HG02623 (cell line): ENCODE measurements around the gene RAB4B.
"Not testable (repeated sequence)": the region's sequence is repeated elsewhere in the genome, so short reads cannot be mapped to it uniquely, and the experiment has no call there.

ENCODE experiments used
- ATAC-seq: cut with Tn5 transposase; IDR thresholded peaks from one replicate; pipeline ENCODE4 v1.9.1; 2021; ENCODE audit warnings: moderate library complexity; ENCODE audit not compliant: unreplicated experiment

RAB4B gene, protein sequence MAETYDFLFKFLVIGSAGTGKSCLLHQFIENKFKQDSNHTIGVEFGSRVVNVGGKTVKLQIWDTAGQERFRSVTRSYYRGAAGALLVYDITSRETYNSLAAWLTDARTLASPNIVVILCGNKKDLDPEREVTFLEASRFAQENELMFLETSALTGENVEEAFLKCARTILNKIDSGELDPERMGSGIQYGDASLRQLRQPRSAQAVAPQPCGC

DNA sequence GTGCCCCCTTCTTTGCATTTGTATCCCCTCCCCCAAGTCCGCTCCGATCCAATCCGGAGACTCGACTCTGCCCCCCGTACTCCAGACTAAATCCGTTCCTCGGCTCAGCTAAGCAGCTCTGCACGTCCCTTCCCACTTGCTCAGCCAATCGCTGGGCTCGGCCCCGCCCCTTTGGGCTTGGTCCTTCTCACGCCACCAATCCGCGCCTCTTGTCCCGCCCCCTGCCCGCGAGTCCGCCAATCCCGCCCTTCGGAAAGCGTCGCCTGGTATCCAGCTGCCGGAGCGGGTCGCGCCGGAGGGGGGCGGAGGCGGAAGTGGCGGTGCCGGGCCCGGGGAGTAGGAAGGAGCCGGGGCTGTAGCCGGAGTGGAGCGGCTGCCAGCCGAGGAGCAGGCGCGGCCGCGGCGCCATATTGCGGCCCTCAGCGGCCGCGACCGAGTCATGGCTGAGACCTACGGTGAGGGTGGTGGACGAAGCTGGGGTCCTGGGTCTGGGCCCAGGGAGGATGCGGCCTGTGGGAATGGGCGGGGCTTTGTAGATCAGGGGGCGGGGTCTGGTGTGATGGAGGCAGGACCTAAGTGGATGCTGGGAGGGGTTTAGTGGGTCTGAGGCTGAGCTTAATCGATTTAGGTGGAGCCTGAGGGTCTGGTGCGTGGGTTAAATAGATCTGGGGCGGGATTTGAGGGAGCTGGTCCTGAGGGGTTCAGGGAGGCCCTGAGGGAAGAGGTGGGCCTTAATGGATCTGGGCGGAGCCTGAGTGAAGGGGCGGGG is at the start of gene RAB4B:
TSS of gene RAB4B (plus strand) at position 311 of the 769 bp plus-strand sequence. CDS start at position 440, 129 bp downstream.
- ATAC-seq = peak; percentile 61

DNA sequence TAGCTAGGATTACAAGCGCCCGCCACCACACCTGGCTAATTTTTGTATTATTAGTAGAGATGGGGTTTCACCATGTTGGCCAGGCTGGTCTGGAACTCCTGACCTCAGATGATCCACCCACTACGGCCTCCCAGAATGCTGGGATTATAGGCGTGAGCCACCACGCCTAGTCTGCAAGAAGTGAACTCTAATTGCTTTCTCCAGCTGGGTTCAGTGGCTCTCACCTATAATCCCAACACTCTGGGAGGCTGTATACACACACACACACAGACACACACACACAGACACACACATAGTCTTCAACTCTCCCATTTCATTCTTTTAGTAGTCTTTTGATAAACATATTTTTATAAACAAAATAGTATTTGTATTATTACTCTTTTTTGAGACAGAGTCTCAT is 48.0 kb upstream of the RAB4B start:
- not testable (repeated sequence) for ATAC-seq

- ATAC-seq = not testable (repeated sequence)
Observed at GRCh38 chr19:40732304-40732703, 45.7 kb upstream of the RAB4B start.

GRCh38 chr19:40733149-40733548 is 44.9 kb upstream of the RAB4B start:
- ATAC-seq = no peak

DNA sequence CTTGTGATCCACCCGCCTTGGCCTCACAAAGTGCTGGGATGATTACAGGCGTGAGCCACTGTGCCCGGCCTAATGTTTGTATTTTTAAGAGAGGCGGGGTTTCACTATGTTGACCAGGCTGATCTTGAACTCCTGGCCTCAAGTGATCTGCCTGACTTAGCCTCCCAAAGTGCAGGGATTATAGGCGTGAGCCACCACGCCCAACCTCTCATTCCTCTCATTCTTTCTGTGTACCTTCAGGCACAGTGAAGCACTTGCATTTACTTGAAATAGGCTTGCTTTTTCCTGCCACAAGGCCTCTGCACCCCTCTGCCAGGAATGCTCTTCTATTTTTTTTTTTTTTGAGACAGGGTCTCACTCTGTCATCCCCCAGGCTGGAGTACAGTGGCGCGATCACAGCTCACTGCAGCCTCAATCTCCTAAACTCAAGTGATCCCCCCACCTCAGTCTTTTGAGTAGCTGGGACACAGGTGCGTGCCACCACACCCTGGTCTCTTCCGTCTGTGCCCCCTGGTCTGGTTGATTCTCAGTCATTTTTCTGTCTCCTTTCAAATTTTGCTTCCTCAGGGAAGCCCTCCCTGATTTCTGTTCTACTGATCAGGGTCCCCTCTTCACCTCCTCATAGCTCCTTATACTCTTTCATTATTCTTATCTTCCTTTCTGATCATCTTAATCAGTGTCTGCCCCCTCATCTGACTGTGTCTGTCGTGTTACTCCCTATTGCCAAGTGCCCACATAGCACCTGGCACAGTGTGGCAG is 42.9 kb upstream of the RAB4B start:
- no peak for ATAC-seq

DNA sequence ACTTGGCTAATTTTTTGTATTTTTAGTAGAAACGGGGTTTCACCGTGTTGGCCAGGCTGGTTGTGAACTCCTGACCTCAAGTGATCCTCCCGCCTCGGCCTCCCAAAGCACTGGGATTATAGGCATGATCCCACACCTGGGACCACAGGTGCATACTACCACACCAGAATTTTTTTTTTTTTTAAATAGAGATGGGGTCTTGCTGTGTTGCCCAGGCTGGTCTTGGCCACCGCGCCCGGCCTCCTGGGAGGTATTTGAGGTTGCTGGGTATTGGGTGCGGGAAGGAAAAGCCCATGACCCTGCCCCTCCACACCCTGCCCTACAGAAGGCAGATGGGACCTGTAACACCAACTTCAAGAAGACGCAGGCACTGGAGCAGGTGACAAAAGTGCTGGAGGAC is 41.4 kb upstream of the RAB4B start:
- ATAC-seq = no peak

DNA sequence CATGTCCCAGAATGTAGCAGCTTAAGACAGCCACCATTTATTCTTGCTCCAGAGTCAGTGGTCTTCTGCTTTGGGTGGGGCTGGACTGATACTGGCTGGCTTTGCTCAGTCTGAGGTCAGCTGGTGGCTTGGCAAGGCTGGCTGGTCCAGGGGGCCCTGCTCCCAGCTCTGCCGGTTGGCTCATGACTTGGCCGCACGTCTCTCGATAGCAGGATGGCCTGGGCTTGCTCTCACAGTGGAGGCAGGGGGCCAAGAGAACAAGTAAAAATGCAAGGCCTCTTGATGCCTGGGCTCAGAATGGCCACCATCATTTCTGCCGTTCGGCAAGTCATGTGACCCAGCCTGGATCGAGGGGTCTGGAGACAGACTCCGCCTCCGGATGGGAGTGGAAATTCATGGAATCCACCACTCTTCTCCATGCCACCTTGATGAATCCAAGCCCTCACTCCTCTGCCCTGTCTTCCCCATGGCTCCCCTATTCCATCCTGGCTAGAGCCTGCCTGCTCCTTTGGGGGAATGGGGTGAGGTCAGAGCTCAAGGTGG is 40.9 kb upstream of the RAB4B start:
- ATAC-seq = no peak

GRCh38 chr19:40739030-40739839 is 38.8 kb upstream of the RAB4B start:
- ATAC-seq = no peak

DNA sequence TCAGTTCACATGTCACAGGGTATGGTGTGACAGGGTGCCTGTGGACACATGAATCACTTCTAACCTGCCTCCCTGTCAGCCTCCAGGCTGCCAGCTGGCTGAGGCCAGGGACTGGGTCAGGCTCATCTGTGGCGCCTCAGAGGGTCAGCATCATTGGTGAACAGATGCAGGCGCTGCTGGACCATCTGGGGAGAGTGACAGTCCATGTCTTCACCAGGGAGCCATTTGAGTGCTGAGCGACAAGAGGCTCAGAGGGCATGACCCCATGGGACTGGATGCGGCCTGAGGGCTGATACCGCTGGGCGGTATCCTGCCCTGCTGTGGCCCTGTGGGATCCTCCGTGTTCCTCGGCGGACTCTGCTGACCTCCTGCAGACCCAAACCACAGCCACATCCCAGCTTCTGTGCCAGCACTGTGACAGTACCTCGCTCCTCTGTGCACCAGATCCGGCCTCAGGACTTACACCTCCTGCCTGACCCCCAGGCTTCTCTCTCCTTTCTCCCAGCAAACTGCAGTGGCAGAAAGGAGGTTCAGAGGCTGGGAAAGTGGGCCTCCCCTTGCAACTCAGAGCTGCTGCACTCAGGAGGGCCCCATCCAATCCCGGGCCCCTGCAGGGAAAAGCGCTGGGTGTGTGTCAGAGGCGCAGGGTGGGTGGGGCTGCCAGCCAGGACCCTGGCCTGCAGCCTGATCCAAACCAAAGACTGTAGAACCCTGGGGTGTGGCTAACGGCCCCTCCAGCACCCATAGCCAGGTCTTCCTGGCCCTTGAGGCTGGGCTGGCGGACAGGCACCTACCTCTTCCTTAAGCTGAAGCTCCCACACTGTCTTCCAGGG is 38.0 kb upstream of the RAB4B start:
- ATAC-seq = no peak

- no peak for ATAC-seq
Observed at GRCh38 chr19:40740747-40741146, 37.3 kb upstream of the RAB4B start.

DNA sequence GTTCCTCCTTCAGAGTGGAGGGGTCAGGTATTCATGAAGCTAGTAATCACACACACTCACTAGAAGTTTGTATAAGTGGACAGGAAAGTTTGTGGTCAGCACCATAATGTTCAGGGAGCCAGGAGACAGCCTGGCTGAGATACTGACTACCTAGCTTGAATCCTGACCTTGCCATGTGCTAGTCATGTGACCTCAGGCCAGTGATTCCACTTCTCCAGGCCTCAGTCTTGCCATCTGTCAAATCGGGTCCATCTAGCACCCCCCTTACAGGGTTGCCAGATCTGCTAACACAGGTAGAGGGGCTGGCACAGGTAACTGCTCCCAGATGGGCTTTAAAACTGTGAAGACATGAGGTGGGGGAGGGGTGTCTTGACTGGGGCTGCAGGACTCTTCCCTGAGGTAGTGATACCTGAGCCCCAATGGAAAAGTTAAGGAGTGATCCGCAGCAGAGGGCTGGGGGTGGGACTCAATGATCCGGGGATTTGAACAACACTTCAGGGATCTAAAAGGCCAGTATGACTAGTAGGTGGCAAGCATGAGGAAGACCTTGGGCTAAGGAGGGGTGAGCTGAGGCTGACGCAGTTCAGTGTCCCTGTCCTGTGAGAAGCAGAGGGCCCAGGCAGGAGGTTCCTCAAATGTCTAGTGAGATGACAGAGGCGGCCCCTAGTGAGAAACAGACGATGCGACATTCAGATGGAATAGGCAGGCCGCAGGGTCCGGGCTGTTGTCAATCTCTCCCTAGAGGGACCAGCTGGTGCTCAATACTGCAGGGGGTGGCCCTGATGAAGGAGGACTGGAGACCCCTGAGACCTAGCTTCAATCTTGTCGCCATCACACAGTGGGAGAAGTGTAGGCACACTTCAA is 36.3 kb upstream of the RAB4B start:
- ATAC-seq = no peak

- no peak for ATAC-seq
Observed at GRCh38 chr19:40742477-40742876, 35.6 kb upstream of the RAB4B start.

DNA sequence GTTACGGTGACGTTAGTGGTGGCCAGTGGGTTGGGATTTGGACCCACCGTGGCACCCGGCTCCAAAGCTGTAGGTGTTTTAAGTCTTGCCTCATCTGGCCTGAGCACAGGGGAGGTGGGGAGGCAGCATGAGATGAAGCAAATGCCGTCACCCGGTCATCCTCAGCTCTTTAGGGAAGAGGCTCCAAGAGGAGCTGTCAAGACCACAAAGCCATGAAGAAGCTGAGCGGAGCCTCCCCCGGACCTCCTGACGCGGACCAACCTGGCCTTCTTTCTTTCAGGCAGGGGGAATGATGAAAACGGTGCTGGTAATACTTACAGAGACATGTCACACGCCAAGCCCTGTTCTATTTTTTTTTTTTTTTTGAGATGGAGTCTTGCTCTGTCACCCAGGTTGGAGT is 35.2 kb upstream of the RAB4B start:
- ATAC-seq = no peak

- ATAC-seq = no peak
Observed at GRCh38 chr19:40743926-40744325, 34.1 kb upstream of the RAB4B start.

DNA sequence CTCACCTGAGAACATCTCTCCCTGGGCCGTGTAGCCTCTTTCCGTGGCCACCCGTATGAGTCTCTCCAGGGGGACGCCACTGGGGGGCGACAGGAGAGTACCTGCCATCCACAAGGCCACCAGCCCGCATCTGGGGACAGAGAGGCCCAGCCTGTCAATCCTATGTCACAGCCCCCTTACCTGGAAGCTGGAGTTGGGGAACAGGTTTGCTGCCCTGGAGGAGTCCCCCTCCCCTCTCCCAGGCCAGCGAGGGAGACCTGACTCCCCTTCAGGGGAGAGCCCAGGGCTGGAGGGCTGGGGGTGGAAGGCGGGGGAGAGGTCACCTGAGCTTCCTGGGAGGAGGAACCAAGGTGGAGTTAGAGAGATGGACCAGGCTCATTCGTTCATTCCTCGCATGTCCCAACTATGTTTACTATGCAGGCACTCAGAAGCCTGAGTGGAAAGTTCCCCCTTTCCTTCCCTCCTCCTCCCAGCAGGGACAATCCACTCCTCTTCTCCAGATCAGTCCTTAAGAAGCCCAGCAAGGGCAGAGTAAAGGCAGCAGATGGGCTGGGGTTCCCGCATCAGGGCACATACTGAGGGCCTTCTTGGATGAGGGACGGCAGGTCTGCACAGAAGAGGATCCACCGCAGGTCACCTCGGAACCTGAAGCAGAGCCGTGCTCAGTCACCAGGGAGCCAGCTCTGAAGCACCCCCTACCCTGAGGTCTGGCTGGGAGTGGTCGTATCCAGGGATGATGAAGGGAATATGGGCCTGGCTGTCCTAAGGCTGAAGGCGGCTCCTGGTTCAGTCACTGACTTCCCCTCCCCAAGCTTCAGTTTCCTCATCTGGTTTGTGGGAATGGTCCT is 33.3 kb upstream of the RAB4B start:
- no peak for ATAC-seq

GRCh38 chr19:40745402-40745780 is 32.7 kb upstream of the RAB4B start:
- no peak for ATAC-seq

DNA sequence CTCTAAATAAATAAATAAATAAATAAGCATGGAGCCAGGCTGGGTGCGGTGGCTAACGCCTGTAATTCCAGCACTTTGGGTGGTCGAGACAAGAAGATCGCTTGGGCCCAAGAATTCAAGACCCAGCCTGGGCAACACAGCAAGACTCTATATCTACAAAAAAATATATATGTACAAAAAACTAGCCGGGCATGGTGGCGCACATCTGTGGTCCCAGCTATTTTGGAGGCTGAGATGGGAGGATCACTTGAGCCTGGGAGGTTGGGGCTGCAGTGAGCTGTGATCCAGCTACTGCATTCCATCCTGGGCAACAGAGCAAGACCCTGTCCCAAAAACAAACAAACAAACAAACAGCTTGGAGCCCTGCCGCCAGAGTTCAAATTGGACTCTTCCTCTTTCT is 30.5 kb upstream of the RAB4B start:
- no peak for ATAC-seq
